GDM1 (cell line): ENCODE results near the gene GPR152.
A peak's percentile ranks its signal among the peaks of the same experiment; 100 is the strongest.
"Not testable (repeated sequence)": the region's sequence is repeated elsewhere in the genome, so short reads cannot be mapped to it uniquely, and the experiment has no call there.

Experiments
- DNase-seq: peaks from one replicate; lab custom pipeline; 2025; lab: John Stamatoyannopoulos, UW

The GPR152 gene

DNA sequence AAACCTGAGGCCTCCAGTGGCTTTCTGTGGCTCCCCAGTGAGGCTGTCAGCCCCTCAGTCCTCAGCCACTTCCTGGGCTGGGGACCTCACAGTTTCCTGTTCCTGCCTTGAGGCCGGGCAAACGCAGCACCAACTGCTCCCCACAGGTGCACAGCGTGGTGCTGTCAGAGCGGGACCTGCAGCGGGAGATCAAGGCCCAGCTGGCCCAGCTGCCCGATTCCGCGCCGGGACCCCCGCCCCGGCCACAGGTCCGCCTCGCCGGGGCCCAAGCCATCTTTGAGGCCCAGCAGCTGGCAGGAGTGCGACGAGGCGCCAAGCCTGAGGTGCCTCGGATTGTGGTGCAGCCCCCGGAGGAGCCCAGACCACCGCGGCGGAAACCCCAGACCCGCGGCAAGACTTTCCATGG is 43.3 kb downstream of the GPR152 start:
- DNase-seq = peak; percentile 70

DNA sequence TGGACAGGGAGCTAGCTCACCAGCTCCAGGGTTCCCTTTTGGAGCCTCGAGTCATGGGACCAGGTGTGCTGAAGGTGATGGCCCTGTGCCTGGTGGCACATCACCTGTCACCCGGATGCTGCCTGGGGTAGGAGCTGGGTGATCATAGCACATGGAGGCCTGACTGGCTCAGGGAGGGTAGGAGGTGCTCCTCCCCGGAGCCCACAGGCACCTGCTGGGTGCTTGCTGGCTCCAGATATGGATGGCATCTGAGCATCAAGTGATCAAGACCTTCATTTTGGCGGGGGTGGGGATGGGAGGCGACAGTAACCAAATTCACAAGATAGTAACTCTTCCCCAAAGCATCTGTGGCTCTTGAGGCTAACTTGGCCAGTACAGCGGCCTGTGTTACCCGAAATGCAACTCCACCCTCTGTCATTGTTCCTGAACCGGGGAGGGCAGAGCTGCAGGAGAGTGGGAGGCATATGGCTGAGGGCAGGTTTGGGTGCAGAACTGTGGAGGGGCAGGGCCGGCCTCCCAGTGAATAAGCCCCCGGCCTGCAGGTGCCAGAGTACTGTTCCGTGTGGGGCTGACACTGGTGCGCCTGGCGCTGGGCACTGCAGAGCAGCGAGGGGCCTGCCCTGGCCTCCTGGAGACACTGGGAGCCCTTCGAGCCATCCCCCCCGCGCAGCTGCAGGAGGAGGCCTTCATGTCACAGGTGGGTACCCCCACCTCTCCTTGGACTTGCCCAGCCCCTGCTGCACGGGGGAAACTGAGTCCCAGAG is 43.9 kb downstream of the GPR152 start:
- DNase-seq = no peak

DNA sequence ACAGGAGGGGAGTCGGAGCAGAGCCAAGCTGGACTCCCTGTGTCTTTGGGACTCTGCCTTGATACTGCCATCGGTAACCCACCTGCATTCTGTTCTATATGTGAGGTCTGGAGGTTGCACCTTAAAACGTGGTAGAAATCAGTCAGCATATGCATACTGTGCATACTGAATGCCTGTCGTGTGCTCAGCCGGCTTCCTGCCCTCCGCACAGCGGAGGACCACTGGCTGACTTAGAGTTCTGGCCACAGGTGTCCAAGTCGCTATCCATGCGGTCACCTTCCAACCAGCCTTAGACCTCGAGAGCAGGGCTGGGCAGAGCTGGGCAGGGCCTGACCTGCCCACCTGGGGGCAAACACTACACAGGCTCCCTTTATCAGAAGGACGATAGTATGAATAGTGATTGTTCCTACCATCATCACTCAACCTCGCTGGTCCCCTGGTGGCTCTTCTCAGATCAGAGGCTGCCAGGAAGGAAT is 44.8 kb downstream of the GPR152 start:
- DNase-seq = no peak

DNA sequence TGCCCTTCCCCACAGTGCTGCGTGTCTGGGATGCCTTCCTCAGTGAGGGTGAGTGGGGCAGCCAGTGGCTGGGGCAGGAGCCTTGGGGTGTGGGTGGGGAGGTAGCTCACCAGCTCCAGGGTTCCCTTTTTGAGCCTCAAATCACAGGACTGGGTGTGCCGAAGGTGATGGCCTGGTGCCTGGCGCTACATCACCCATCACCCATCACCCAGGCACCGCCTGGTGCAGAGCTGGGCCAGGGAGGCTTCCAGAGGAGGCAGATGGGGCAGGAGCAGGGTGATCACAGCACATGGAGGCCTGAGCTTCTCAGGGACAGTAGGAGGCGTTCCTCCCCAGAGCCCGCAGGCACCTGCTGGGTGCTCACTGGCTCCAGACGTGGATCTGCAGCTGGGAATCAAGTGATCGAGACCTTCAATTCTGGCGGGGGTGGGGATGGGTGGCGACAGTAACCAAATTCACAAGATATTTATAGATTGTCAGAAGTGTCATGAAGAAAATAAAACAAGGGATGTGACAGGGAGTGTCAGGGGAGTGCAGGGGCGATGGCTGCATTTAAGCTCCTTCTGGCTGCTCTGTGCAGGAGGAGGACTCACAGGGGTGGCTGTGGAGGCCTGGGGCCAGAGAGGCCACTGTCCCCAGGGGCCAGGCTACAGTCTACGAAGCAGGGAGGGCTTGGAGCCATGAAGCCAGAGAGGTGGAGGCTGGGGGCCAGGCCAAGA is 45.4 kb downstream of the GPR152 start:
- no peak for DNase-seq

DNA sequence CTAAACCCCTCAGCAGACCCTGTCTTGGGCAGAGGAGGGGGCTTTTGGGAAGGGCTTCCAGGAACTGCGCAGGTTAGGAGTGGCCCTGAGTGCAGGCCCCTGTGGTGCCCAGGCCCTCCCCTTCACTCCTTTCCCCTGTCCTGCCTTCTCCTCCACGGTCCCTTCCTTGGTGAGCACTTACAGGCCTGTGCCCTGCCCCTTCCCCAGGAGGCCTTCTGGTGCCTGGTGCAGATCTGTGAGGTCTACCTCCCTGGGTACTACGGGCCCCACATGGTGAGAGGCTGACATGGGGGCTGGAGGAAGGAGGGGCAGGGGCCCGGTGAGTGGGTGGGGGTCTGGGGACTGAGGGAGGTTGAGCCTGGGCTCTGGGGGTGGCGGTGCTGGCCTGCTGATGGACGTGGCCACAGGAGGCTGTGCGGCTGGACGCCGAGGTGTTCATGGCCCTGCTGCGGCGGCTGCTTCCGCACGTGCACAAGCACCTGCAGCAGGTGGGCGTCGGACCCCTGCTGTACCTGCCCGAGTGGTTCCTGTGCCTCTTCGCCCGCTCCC is 46.0 kb downstream of the GPR152 start:
- DNase-seq = no peak

DNA sequence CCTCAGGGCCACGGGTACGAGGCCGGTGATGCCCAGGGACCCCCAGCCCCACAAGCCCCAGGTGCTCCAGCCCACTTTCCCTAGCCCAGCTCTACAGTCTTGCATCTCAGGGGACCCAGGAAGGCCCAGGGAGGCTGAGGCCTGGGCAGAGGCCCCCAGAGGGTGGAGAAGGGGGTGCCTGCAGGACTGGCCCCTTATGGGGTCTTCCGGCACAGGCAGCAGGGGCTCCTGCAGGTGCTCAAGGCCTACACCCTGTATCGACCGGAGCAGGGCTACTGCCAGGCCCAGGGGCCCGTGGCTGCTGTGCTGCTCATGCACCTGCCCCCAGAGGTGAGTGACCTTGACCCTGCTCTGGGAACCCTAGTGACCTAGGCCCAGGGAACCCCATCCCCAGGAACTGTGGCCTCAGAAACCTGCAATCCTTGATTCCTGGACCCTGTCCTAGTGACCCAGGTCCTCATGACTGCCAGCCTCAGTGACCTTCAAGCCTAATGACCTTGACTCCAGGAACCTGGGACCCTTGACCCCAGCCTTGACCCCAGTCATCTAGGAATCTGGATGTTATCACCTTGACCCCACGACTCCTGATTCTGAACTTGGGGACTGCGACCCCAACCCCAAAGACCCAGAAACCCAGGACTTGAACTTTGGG is 46.7 kb downstream of the GPR152 start:
- DNase-seq = no peak

DNA sequence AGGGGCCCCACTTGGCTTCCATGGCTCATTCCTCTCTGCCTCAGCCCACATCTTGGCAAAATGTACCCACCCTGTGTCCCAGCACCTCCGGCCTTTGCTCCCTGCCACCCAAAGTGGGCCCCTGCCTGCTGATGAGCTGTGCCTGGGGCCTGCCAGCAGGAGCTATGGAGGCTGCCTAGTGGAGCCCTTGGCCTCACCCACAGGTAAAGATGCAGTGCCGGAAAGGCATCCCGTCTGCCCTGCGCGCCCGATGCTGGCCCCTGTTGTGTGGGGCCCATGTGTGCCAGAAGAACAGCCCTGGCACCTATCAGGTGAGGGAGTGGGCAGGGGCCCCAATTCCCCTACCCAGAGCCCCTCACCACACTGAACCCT is 47.3 kb downstream of the GPR152 start:
- no peak for DNase-seq

DNA sequence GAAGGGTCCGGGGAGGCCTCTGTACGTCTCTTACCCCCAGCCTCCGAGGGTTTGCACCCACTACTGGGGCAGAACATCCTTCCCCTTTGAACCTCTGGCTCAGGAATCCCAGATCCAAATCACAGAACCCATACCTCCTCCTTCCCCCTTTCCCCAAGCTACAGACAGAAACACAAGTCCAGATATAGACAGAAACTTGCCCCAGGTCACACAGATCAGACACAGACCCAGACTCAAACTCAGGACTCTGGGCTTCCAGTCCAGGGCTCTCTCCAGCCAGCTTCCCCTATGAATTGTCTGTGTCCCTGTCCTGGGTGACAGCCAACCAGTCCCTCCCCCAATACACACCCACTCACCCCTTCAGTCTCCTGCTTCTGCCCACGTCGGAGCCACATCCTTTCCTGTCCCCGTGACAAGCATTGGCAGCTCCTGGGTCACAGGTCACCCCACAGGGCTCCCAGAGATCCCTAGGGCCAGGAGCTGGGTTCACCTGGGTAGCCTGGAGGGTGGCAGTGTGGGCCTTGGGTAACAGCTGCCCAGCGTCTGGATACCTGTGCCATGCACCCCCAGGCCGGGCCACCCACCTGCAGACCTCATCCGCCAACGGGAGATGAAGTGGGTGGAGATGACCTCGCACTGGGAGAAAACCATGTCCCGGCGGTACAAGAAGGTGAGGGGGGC is 47.9 kb downstream of the GPR152 start:
- DNase-seq = no peak

DNA sequence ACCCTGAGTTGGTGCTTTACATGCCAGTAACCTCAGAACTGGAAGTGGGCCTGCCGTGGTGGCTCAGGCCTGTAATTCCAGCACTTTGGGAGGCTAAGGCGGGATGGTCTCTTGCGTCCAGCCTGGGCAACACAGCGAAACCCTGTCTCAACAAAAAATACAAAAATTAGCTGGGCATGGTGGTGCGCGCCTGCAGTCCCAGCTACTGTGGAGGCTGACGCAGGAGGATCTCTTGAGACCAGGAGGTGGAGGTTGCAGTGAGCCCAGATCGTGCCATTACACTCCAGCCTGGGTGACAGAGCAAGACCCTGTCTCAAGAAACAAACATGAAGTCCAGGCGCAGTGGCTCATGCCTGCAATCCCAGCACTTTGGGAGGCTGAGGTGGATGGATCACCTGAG is 49.4 kb downstream of the GPR152 start:
- DNase-seq = not testable (repeated sequence)

DNA sequence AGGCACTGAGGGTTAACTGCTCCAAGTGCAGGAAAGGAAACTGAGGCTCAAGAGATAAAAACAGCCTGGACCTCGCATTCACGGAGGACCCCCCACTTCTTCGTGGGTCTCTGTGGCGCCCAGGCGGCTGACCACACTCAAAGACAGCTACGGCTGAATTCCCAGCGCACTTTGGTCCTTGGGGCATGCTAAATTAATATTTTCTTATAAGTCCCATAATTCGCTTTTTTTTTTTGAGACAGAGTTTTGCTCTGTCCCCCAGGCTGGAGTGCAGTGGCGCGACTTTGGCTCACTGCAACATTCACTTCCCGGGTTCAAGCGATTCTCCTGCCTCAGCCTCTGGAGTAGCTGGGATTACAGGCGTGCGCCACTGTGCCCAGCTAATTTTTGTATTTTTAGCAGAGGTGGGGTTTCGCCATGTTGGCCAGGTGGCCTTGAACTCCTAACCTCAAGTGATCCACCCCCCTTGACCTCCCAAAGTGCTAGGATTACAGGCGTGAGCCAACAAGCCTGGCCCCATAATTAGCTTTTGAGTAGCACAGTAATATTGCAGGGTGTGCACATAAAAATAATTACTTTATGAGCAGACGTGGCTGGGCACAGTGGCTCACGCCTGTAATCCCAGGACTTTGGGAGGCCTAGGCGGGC is 50.2 kb downstream of the GPR152 start:
- not testable (repeated sequence) for DNase-seq

DNA sequence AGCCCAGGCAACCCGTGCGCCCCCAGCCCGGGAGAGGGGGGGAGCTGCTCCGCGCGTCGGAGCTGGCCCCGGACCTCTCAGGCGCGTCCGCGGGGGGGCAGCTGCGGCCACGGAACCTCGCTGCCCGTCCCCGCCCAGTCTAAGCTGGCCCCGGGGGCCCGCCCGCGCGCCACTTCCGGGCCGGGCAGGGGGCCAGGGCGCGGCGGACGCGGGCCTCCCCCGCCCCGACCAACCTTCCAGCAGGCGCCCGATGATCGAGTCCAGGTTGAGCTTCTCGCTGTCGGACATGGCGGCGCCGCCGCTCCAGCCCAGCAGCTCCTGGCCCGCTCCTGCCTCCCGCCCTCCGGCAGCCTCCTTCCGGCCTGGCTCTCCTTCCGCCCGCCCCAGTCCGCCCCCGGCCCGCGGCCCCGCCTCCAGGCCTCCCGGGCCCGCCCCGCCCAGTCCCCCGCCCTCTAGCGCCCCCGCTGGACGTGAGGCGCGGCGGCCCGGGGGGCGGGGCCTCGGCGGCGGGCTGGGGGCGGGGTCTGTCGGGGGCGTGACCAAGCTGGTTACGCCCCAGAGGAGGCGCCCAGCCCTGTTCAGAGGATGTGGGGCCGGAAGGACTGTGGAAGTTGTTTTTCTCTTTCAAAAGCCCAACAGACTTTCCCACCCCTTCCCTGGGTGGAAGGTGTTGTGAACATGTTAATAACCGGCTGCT is 50.9 kb downstream of the GPR152 start, which contains the start of gene PPP1CA:
Gene PPP1CA, minus strand, starts transcription at position 364 of the 697 bp plus-strand sequence. Its CDS starts 76 bp downstream, at position 288.
- peak; percentile 88 for DNase-seq
